Lung (tissue), 12 donors: Measurements from ENCODE around the gene TMCC1. TPM values are rescaled to one million over a fixed set of nuclear protein-coding genes. Genes with fewer than 3 reads are reported as not detected.

ENCODE experiments used
- ATAC-seq: fragments of 200-7000 bp; cut with Tn5 transposase; one replicate; pipeline ENCODE4 v1.9.1; 2020; ENCODE audit warnings: moderate number of reproducible peaks; ENCODE audit not compliant: insufficient read depth, low FRiP score
- DNase-seq, 3 donors: peaks; one replicate each; pipeline ENCODE4 v3.0.0-alpha.2; 2013 to 2017
- H3K27ac ChIP-seq, 2 donors: one replicate each; pipeline ENCODE4 v1.5.1; 2013; ENCODE audit warnings: mild to moderate bottlenecking in 2 of 2, moderate library complexity in 2 of 2, control low read depth in 1 of 2, inconsistent platforms in 1 of 2, low read depth in 1 of 2, low read length in 1 of 2
- H3K27me3 ChIP-seq, 3 donors: one replicate each; pipeline ENCODE4 v1.5.1; 2013; ENCODE audit warnings: low read length in 2 of 3; ENCODE audit not compliant: control insufficient read depth in 3 of 3, insufficient read depth in 3 of 3
- H3K36me3 ChIP-seq, 4 donors: one replicate each; pipeline ENCODE4 v1.5.1; 2013; ENCODE audit warnings: low read length in 4 of 4, mild to moderate bottlenecking in 1 of 4, moderate library complexity in 1 of 4; ENCODE audit not compliant: control insufficient read depth in 4 of 4, insufficient read depth in 4 of 4
- H3K4me1 ChIP-seq, 5 donors: one replicate each; pipeline ENCODE4 v1.5.1; 2013; ENCODE audit warnings: low read length in 5 of 5, mild to moderate bottlenecking in 2 of 5, moderate library complexity in 1 of 5; ENCODE audit not compliant: control insufficient read depth in 5 of 5, insufficient read depth in 5 of 5
- H3K4me3 ChIP-seq: one replicate; pipeline ENCODE4 v1.5.1; 2013; ENCODE audit warnings: mild to moderate bottlenecking, control low read depth, moderate library complexity
- H3K9ac ChIP-seq, 2 donors: one replicate each; pipeline ENCODE4 v1.5.1; 2013; ENCODE audit warnings: low read length in 2 of 2, control low read depth in 1 of 2; ENCODE audit not compliant: insufficient read depth in 1 of 2
- H3K9me3 ChIP-seq, 4 donors: one replicate each; pipeline ENCODE4 v1.5.1; 2013; ENCODE audit warnings: low read length in 3 of 4, mild to moderate bottlenecking in 1 of 4, moderate library complexity in 1 of 4; ENCODE audit not compliant: control insufficient read depth in 4 of 4, insufficient read depth in 3 of 4
- WGBS, 2 donors: extraction: QIAGEN DNeasy Blood & Tissue Kit; methylation state at CpG; one replicate each; pipeline ENCODE4 v1.1.7; 2013; 5-methylcytosine and 5-hydroxymethylcytosine counted together
- polyA plus RNA-seq, 2 donors: library from polyadenylated mRNA; stranded (reverse); fragments of 200-250 nt; gene quantifications; one replicate each; pipeline ENCODE4 v1.2.1, GENCODE V29; 2013
- total RNA-seq, 2 donors: library from RNA; depleted of rRNA in 1 of 2; stranded (reverse); fragments of >200 nt in 1 of 2; gene quantifications; one replicate each; pipeline ENCODE4 v1.2.1, GENCODE V29; 2014 to 2021
- TF ChIP-seq, protein P1 (sequence below): IDR thresholded peaks from 2 replicates; pipeline ENCODE4 v1.5.1; 2012; ENCODE audit warnings: mild to moderate bottlenecking; ENCODE audit errors: control extremely low read depth, extremely low read depth
- donor health status: control.
- donor health status: control.
- donor health status: Bipolar disorder and iron deficiency.
- donor health status: healthy.
- donor health status: DM: yes; HTN: yes; CAD: no.

TMCC1 gene
- total and polyA plus RNA-seq, 4 donors = 8.7 to 39.4 (median 22.8) TPM

DNA sequence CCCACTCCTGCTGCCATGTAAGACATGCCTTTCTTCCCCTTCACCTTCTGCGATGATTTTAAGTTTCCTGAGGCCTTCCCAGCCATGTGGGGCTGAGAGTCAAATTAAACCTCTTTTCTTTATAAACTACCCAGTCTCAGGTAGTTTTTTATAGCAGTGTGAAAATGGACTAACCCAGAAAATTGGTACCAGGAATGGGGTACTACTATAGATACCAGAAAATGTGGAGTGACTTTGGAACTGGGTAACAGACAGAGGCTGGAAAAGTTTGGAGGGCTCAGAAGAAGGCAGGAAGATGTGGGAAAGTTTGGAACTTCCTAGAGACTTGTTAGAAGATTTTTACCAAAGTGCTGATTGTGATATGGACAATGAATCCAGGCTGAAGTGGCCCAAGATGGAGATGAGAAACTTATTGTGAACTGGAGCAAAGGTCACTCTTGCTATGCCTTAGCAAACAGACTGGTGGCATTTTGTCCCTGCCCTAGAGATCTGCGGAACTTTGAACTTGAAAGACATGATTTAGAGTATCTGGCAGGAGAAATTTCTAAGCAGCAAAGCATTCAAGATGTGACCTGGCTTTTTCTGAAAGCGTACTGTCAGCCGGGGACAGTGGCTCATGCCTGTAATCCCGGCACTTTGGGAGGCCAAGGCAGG, 52.7 kb downstream of the TMCC1 start:
- 94 to 96% methylated on average over 5 of the region's 5 CpGs for WGBS, 2 donors
- DNase-seq (no peak), ATAC-seq (no peak)
- Histone ChIP-seq H3K9ac (no peak overlapping the region), H3K36me3 (peaks cover 0 to 20% (median under 1%) of the 10 kb centered on the region in 4 donors), H3K4me3 (no peak overlapping the region), H3K27me3 (no peaks in the 10 kb centered on the region), H3K4me1 (peaks cover 0 to 7% (median 2%) of the 10 kb centered on the region in 5 donors), H3K9me3 (peaks cover 0 to 4% (median 2%) of the 10 kb centered on the region in 4 donors), H3K27ac (no peak overlapping the region)
- TF ChIP-seq, protein P1, sequence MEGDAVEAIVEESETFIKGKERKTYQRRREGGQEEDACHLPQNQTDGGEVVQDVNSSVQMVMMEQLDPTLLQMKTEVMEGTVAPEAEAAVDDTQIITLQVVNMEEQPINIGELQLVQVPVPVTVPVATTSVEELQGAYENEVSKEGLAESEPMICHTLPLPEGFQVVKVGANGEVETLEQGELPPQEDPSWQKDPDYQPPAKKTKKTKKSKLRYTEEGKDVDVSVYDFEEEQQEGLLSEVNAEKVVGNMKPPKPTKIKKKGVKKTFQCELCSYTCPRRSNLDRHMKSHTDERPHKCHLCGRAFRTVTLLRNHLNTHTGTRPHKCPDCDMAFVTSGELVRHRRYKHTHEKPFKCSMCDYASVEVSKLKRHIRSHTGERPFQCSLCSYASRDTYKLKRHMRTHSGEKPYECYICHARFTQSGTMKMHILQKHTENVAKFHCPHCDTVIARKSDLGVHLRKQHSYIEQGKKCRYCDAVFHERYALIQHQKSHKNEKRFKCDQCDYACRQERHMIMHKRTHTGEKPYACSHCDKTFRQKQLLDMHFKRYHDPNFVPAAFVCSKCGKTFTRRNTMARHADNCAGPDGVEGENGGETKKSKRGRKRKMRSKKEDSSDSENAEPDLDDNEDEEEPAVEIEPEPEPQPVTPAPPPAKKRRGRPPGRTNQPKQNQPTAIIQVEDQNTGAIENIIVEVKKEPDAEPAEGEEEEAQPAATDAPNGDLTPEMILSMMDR = no peak

DNA sequence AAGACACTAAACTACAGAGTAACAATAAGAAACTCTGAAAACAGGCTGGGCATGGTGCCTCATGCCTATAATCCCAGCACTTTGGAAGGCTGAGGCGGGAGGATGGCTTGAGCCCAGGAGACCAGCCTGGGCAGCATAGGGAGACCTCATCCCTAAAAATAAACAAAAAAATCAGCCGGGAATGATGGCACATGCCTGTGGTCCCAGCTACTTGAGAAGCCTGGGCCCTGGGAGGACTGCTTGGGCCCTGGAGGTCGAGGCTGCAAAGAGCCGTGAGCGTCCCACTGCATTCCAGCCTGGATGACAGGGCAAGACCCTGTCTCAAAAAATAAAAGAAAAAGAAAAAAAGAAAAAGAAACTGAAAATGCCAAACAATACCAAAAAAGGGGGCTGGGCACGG, 55.4 kb downstream of the TMCC1 start:
- TF ChIP-seq, protein P1 = no peak
- ATAC-seq (no peak), DNase-seq (no peak)
- Histone ChIP-seq H3K36me3 (peaks cover 0 to 12% (median 0%) of the 10 kb centered on the region in 4 donors), H3K4me1 (peaks cover 0 to 7% (median 2%) of the 10 kb centered on the region in 5 donors), H3K27ac (no peak overlapping the region), H3K27me3 (no peaks in the 10 kb centered on the region), H3K4me3 (no peak overlapping the region), H3K9me3 (peaks cover 0 to 4% (median 2%) of the 10 kb centered on the region in 4 donors), H3K9ac (no peak overlapping the region)
- 88 to 92% methylated on average over 6 of the region's 6 CpGs for whole genome bisulfite sequencing, 2 donors

DNA sequence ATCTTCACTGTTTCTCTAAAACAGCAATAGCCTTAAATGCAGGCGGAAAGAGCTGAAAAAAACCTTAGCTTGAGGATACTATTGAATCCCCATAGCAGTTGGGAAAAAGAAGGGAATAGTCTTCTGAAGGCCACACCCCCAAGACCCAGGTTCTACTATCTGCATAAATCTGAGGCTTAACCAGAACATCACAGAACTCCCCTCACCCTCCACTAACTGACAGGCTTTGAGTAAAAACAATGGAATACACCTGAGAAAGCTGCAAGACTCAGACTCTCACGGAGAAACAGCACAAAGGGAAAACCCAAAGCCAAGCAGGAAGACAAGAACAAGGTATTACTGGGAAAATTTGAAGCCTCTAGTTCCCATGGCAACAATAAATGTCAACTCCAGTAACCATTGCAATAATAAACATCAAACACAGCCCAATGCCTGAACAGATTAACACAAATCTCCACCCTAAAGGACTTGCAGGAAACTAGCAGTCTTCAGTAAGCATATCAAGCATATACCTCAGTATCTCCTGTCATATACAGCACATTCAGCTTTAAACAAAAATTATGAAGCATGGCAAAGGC, 56.4 kb downstream of the TMCC1 start:
- peaks cover 0 to under 1% (median under 1%) of the 10 kb centered on the region in 4 donors for H3K9me3 ChIP-seq
- H3K27ac ChIP-seq = no peak overlapping the region
- 63 to 89% methylated on average over 2 of the region's 2 CpGs for WGBS, 2 donors
- DNase-seq (peak in 1 of 3 donors; percentile 40), ATAC-seq (no peak)
- no peak overlapping the region for H3K9ac ChIP-seq
- peaks cover 0 to 3% (median 0%) of the 10 kb centered on the region in 4 donors for H3K36me3 ChIP-seq
- H3K27me3 ChIP-seq = no peaks in the 10 kb centered on the region
- no peak overlapping the region for H3K4me3 ChIP-seq
- H3K4me1 ChIP-seq = peaks cover 0 to 7% (median 2%) of the 10 kb centered on the region in 5 donors
- TF ChIP-seq, protein P1 = no peak
